Posterior vena cava (tissue), 2 donors: ENCODE measurements around the gene AMOTL2. TPM values are rescaled to one million over a fixed set of nuclear protein-coding genes. Genes with fewer than 3 reads are reported as not detected.

Source experiments
- DNase-seq: peaks from one replicate; pipeline ENCODE4 v3.0.0-alpha.2; 2020; ENCODE audit warnings: low spot score
- intact Hi-C, 2 donors: fragments of 100-400 bp; cut with DNase I; formaldehyde crosslinking; loops; one replicate each; pipeline versions ENCODE4 v1.14.1 to v1.14.2; 2022 to 2023
- total RNA-seq, 2 donors: library from RNA; stranded (reverse); fragmentation: NEBNext Ultra II Directional; extraction: Animal tissue kit (Norgen Biotek cat#: 25700); gene quantifications; one replicate each; pipeline ENCODE4 v1.2.1, GENCODE V29; 2021
- donor health status: DM: yes; HTN: yes; CAD: no.
- donor health status: DM: yes; HTN: yes; CAD: no.

The AMOTL2 gene
- total RNA-seq, 2 donors from 2014 or later: 49.9 to 56.5 TPM

DNA sequence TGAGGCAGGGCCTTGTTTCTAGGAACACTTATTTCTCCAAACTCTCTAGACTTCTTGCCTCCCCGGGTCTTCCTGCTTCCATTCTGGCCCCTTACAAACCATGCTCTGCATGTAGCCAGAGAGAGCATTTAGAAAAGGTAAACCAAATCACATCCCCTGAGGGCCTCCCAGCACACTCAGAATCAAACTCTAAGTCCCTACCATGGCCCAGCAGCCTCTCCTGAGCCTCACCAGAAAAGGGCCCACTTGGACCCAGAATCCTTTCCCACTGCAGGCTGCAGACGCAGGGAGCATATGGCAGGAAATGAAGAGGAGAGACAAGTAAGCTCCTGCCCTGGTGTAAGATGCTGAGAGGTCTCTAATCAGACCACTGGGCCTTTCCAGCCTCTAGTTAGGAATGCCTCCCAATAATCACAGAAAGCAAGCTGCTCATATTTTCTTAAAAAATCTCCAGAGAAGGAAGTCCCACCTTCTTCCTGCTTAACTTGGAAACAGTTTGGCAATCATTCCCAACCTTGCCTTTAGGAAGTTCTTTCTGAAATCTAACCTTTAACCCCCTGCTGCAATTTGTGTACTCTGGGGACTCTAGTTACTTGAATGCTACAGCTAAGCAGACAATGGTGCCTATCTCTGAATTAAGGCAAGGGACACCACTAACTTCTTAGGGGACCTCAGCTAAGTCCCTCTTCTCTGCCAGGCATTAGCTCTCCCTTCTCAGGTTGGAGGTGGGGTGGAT is 4.2 kb downstream of the AMOTL2 start:
- intact Hi-C loops: loop anchor here (5.0 to 10.0 kb wide), 3 partner anchors 58 to 97 kb away; no protein-coding TSS in a partner anchor
- DNase-seq: peak; percentile 40

DNA sequence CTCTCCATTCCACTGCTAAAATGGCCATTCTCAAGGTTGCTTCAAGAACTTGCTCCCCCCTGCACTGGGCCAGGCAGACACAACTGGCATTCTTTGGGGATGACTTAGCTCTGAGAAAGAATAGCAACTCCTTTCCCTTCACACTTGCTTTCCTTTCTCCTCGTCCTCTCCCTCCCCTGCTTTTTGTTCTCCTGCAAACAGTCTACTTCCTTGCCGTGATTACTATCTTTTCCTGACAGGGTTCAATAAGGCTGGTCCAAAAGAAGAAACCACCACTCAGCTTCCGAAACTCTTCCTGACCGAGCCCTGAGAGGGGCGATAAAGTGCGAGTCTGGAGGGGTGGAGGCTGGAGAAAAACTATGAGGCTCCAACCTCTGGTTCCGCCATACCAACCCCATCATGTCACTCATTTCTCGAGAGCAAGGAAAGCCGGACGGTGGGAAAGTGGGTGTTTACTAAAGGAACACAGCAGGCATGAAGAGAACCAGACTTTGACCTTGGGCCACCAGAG is 5.0 kb downstream of the AMOTL2 start:
- DNase-seq: peak; percentile 46
- intact Hi-C loops: no loop called here

DNA sequence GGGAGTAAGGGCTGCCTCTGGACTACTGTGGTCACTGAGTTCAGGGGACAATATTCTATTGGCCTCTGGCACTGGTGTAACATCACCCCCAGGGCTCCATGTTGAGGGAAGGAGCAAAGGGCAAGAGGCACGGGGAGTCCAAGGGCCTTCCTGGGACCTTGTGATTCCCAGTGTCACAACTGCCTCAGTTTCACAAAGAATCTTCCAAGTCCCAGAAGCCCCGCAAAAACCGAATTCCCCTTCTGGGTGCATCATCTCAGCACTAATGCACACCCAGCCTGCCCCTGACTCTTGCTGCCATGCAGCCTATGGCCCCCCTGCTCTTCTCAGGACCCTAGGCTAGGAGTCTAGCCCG is 5.5 kb downstream of the AMOTL2 start:
- intact Hi-C loops: no loop called here
- peak; percentile 44 for DNase-seq

DNA sequence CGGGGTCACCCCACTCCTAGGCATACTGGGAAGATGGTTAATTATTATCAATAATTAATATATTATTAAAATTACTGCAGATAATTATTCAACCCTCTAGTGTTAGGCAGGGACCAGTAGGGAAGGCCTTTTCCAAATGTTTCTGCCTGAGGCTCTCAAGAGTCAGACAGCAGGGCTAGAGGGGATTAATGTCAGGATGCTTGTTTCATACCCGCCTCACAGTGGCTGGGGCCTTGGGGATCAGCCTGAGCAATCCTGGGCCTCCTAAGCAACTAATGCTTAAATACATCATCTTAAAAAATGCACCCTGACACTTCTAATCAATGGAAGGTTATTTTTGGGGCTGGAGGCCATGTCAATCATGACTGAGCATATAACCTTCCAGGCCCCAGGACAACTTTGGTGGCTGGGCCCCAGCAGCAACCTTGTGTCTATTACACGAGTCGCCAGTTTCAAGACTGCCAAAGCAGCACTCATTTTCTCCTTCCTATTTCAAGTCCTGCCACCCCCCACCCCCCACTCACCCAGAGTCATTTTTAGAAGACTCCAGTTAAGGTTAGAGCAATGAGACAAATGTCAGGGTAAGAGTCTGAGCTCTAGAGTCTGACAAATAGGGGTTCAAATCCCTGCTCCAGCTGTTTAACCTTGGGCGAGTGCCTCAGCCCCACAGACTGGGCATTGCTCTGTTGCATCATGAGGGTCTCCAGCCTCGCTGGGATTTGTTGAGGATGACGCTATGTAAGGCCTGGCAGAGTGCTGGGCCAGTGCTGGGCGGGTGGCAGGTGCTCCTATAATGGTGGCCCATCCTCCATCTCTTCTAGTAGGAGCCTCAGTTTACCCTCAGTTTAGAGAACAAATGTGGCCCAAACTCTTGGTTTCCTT is 6.1 kb downstream of the AMOTL2 start:
- DNase-seq: peak; percentile 47

DNA sequence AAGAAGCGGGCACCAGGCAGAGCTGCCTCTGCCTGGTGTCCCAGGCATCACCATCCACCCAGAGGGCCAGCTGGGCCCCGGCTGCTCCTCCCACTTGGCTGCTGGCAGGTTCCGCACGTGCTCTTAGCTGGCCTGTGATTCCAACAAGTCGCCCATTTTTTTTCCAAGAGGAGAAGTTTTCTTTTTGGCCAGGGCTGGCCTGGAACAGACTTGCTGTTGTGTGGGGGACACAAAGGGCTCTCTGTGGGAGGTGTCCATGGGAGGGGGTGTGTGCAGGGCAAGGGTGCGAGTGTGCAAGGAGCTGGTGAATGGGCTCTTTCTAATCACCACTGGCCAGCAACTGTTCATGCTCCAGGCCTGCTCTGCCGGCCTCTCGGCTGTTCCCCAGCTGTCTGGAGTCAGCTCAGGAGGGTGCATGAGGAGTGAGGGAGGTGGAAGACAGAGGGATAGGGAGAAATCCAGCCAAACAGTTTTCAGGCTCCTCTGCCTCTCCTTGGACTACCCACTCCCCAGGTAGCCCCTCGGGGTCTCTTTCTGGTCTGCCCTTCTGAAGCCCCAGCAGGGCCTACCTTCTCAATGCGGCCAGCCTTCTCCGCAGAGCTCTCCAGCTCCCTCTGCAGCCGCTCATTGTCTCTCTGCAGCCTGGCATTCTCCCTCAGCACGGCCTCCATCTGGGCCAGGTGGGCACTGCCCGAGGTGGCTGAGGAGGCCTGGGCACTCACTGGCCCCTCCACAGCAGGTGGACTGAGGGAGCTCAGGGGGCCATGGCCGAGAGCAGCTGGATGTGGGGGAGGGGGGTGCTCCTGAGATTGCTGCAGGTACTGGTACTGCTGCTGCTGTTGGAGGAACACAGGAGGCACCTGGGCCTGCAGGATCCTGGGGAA is 7.1 kb downstream of the AMOTL2 start:
- intact Hi-C loops: no loop called here
- DNase-seq: peak; percentile 70

More for the DNA sequence above, 6.1 kb downstream of the AMOTL2 start:
- intact Hi-C loops: no loop called here

DNA sequence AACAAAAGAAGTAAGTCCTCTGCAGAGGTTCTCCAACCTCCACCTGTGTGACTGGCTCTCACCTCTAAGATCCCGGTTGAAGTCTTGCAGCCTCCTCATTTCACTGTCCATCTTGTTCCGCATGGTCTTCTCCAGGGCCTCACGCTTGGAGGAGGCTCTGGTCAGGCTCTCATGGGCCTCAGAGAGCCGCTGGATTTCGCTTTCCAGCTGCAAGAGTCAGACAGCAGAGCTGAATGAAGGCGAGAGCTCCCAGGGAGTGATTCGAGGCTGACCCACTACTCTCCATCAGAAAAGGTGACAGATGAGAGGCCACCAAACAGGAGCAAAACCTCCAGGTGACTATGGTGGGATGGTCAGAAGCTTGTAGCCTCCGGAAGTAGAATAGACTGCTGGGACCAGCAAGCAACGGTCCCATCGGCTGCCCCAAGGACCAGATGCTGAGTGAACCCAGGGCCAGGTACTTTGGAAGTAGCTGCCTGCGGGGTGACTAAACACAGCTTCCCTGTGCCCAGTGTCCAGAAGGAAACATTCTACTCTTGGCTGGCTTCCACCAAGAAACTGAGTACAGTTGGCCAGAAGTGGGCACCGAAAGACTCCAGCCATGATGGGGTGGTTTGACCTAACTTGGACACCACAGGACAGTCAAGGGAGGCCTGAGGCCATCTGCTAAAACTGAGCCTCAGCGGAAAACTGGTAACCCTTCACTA is 7.9 kb downstream of the AMOTL2 start:
- intact Hi-C loops: no loop called here

DNA sequence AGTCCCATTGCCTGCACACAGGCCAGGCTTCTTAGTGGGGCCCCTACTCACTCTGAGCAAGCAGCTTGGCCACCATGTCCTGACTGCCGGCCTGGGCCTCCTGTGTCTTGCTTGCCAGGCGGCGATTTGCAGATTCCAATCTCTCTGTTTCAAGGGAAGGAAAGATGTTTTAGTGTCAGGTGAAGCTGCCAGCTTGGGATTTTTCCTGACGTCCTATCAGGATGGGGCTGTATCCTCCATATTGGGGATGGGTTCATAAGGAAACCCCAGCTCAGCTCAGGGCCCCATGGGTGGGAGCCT is 8.5 kb downstream of the AMOTL2 start:
- intact Hi-C loops: no loop called here
- DNase-seq: peak; percentile 51

More for the DNA sequence above, 7.9 kb downstream of the AMOTL2 start:
- DNase-seq: no peak

DNA sequence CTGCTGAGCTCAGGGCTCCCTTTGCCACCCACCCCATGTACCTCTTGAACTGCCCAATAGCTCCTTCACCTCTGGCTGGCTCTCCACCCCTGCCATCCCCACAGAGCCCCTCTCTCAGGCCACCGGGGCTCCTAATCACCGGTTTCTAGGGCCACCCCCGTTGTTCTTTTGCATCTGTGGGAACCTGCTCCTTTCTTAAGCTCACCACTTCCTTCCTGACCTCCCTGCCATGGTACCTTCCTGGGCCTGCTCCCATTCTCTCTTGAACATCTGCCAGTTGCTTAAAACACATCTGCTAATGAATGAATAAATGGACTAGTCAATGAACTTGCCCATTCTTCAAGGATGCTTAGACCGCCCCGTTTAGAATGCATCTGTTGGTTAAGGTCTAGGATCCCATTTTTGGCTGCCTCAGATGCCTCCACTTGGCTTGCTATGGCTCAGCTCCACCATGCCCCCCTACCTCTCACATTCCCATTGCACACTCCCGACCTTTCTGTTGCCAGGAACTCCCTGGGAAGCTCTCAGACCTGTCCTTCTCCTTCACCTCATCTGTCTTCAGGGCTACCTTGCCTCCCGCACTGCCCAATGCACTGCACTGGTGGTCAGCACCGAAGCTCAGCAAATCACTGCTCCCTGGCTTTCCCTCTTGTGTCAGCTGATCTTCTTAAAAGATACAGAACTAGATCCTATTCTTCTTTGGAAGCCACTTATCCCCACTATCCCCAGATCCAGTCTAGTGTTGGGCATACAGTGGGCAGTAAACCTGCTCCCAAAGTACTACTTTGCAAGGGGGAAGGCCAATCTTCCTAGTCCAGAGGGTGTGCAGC is 9.1 kb downstream of the AMOTL2 start:
- peak; percentile 58 for DNase-seq

DNA sequence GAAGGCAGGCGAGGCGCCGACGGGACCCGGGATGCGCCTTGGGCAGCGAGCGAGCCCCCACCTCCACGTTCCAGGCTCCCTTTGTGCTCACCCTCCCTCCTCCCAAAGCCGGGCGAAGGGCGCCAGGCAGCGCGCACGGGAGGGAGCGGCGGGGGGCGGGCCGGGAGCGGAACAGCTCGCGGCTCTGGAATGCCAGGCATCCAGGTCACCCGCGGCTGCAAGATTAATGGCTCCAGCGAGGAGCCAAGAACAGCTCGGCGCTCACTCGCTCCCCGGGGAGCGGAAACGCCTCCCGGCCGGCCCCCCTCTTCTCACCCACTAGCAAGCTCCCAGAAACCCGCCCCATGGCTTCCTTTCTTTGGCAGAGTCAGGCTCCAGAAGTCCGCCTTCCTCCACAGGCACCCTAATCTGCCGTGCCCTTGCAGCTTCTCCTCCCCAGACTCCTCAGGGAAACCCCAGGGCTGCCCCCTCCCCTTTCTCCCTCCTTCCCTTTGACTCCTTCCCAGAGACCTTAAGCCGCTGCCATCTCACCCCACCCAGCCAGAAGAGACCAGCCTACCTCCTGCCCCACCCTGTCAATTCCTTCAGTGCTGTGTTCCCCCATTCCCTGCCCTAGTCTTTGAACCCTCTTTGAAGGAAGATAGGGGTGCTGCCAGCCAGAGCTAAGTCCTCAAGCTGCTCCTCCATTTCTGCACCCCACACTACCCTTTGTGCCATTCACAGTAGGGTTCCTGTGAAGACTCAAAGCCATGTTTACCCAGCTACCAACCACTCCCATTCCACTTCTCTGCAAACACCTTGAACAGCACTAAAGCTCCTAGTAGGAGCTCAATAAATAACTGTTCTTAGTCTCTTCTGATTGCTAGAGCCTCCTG is 9.9 kb downstream of the AMOTL2 start:
- intact Hi-C loops: no loop called here
- peak; percentile 97 for DNase-seq

More for the DNA sequence above, 9.1 kb downstream of the AMOTL2 start:
- intact Hi-C loops: no loop called here

DNA sequence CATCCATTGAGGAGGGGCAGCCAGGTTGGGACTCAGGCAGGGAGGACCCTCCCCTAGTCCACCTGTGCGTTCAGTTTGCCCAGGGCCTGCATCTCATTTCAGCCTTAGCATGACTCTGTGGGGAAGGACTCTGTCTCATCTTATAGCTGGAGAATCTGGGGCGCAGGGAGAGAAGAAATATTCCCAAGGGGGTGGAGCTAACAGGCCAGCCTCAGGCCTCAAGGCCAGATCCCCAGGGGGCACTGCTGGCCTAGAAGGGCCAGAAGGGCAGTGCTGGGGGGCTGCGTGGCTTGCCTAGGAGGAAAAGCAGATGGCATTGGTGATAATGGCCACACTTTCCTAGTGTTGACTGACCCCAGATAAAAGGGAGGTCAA is 10.9 kb downstream of the AMOTL2 start:
- intact Hi-C loops: no loop called here
- DNase-seq: no peak

DNA sequence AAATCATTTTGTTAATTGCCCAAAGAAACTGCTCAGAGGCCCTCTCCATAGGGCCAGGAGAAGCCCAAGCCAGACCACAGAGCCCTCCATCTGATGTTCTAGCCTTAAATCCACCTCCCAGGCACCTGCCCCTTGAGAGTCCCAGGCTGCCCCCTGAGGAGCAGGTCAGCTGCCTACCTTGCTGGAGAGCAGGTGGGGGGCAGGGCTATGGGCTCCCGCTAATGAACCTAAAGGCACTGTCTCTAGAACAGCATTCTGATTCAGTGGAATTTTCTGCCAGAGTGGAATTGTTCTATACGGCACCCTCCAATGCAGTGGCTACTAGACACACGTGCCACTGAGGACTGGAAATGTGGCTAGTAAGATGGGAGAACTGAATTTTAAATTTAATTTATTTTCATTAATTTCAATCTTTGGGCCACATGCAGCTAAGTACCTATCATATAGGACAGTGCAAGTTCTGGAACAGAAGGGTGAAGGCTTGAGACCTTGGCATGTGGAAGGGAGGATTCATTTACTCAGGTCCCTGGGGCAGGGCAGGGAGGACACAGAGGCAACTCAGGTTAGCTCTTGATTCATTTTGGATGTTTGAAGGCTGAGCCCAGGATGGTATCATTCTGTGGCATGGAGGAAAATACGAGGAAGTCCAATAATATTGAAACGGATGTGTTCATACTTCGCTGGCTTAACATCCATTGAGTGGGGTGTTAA is 11.4 kb downstream of the AMOTL2 start:
- no peak for DNase-seq
- intact Hi-C loops: no loop called here

DNA sequence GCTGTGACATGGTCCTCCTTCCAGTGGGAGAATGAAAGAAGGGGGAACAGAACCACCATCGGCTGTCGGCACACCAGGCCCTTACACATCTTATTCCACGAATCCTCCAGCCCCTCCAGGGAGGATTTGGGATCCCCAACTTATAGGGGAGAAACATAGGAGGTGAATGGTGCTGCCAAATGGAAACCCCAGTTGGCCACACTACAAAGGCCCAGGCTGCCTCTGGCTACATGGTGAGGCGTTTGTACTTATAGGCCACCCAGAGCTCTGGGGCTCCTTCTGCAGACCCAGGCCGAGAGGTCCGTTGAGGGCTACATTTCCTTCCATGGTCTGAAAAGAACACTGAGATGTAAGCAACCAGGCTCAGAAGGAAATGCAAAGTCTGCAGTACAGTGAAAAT is 12.0 kb downstream of the AMOTL2 start:
- no peak for DNase-seq
- intact Hi-C loops: no loop called here

DNA sequence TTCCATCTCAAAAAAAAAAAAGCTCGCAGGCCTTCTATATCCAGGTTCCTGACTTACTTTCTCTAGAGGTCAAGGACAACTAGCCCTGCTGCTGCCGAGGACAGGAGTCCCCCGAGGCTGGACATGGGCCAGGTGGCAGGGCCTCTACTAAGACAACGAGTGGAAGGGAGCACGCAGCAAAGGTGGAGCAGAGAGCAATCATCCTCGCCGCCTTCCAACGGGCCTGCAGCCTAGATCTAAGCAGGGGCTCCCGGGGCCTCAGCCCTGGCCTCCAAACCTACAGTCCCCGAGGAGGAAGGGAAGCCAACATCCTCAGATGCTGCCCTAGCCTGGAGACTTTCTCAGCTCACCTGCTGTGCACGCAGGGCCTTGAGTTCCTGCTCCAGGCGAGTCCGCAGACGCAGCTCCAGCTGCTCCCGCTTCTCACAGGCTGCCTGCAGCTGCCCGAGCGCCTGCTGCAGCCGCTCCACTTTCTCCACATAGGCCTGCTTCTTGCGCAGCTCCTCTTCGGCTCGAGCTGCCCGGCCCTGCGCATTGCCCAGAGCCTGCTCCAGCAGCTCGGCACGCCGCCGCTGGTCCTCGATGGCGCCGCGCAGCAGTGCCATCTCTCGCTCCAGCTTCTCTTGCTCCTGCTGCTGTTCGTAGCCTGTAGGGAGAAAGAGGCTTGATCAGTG is 12.9 kb downstream of the AMOTL2 start:
- DNase-seq: peak; percentile 73

DNA sequence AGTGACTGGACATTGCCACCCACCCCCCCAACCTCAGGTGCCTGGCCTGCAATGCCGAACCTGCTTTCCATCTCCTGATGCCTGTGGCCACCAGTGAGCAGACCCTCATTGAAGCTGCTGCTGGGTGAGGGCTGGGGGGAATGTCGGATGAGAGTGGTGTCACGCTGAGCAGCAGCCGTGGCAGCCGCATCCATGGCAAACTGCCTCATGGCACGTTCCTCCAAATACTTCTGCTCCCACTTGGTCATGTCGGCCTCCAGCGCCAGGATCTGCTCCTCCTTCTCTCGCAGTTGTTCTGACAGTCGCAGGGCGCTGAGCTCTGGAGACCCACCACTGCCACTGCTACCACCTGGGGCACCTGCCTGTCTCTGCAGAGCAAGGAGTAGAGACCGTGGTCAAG is 14.2 kb downstream of the AMOTL2 start:
- intact Hi-C loops: no loop called here

More for the DNA sequence above, 12.9 kb downstream of the AMOTL2 start:
- intact Hi-C loops: no loop called here

DNA sequence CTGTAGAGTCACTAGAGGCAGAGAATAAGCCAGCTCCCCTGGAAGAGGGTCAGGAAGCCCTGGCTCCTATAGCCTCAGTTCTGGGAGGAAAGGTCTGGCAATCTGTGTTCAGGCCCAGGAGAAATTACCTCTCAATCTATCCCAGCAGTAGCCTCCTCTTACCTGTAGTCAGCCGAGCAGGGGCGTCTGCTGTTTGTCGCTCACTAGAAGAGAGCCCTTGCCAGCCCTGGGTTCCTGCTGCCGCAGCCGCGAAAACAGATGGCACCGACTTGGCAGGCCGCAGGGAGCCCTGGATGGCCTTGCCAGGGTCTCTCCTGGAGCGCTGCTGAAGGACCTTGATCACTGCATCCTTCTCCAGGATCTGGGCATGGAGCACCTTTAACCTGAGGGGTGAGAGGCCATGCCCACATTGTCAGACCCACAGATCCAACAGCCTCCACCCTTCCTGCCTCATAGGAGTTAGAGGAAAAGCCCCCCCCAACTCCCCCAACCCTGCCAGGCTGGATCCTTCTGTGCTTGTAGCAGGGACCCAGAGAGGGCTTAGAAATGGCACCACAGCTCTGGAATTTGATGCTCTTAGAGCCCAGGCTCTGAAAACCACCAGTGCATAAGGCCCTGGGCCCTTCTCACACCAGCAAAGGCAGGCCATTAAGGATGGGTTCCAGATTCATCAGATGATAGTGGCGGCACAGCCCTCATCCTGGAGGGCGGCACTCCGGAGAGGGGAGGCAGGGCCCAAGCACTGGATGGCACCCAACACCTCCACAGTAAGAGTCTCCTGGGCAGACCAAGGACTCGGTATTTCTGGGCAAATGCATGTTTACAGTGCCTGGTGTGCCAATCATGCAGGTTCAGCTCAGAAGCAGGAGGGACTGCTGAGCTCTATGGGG is 14.9 kb downstream of the AMOTL2 start:
- intact Hi-C loops: no loop called here
- peak; percentile 73 for DNase-seq

More for the DNA sequence above, 14.2 kb downstream of the AMOTL2 start:
- DNase-seq: peak; percentile 82
